GM08714 (cell line): ENCODE measurements around the gene POU3F3.

Experiments
- H3K4me3 ChIP-seq: fragments of 200-500 bp; sonication (Bioruptor generic); 2 replicates; pipeline ENCODE4 v1.5.1; 2014; ENCODE audit warnings: mild to moderate bottlenecking, low read length, inconsistent platforms
- ZNF274 ChIP-seq: IDR thresholded peaks from 2 replicates; pipeline ENCODE4 v1.6.1; 2012; ENCODE audit warnings: mild to moderate bottlenecking, low read depth, low read length

Gene POU3F3

GRCh38 chr2:104871649-104871971 lies 17.7 kb downstream of the POU3F3 start:
- no peak overlapping the region for H3K4me3 ChIP-seq
- TF ChIP-seq ZNF274: no peak

- no peak for TF ChIP-seq ZNF274
- H3K4me3 ChIP-seq: no peak overlapping the region
Measured at GRCh38 chr2:104871972-104872865, 18.3 kb downstream of the POU3F3 start.

- no peak for TF ChIP-seq ZNF274
- H3K4me3 ChIP-seq: peak overlapping the region; percentile 49; the same call in 1 of the 2 replicates
Measured at GRCh38 chr2:104872866-104873688, 19.2 kb downstream of the POU3F3 start.

- H3K4me3 ChIP-seq: no peak overlapping the region; the same call in 1 of the 2 replicates
- no peak for TF ChIP-seq ZNF274
Measured at GRCh38 chr2:104873689-104874054, 19.8 kb downstream of the POU3F3 start.

GRCh38 chr2:104874230-104874629 lies 20.3 kb downstream of the POU3F3 start:
- no peak for TF ChIP-seq ZNF274
- no peak overlapping the region for H3K4me3 ChIP-seq

DNA sequence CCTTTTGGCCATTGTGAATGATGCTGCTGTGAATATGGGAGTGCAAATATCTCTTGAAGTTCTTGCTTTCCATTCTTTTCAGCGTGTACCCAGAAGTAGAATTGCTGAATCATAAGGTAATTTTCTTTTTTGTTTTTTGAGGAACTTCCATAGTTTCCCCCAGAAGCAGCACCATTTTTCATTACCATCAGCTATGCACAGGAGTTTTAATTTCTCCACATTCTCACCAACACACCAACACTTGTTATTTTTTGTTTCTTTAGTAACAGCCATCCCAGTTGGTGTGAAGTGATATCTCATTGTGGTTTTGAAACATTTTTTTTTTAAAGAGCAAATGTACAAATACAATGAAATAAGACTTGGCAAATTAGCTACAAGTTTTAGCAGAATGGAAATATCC lies 21.3 kb downstream of the POU3F3 start:
- no peak for TF ChIP-seq ZNF274
- H3K4me3 ChIP-seq: no peak overlapping the region

DNA sequence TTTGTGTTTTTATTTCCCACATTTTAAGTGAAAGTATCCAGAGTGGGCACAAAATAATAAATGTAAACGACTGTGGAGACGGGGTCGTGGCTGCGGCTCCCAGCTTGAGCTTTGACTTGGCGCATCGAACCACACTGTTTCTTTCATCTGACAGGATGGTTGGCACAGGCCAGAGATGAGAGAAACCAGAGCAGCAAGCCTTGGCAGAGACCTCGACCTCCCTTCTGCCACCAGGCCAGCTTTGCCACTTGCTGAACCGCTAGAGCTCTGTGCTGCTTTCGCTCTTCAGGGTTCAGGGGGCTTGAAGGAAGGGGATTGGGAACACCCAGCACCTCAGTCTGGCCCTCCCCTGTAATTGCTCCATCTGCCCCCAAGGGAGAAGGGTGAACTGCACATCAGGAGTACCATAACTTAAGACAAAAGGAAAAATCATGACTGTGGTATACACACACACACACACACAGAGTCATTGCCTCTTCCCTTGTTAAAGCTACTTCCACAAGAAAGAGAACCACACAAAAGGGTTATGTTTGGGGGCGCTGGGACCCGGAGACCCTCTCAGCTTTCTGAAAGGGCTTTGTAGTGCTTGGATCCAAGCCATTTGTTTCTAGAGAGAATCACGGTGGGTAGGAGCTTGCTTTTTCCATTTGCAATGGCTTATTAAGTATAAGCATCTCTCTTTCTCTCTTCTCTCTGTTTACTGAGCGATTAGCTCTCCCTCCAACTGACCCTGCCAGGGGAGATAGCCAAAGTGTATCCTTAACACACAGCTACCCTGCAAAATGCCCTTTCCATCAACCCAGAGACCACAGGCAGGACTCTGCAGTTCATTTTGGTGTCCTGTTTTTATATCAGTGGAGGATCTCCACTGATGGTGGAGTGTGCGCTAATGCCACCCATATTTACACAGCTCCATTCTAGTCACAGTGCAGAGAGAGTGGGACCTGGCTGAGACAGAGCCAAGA lies 23.0 kb downstream of the POU3F3 start:
- H3K4me3 ChIP-seq: no peak overlapping the region
- no peak for TF ChIP-seq ZNF274

DNA sequence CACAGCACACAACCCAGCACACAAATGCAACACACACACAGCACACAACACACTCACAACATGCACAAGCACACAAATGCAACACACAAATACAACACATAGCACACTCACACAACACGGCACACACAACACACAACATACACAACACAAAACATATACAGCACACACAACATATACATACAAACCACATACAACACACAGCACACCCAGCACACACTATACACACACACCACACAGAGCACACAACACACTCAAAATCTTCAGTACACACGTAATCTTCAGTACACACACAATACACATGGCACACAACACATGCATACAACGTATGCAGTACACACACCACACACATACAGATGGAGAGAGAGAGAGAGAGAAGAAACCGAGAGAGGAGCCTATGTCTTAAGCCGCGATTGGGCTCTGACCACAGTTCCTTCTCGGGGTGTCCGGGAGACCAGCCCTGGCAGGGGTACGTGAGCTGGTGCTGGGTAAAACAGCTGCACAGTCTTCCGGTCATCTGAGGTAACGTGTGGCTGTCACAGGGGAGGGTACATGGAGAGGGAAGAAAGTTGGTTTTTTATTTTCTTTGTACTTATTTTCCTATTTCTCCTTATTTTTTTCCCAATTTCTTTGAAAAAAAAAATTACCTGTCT lies 25.1 kb downstream of the POU3F3 start:
- TF ChIP-seq ZNF274: no peak
- H3K4me3 ChIP-seq: no peak overlapping the region

GRCh38 chr2:104880076-104880475 lies 26.2 kb downstream of the POU3F3 start:
- no peak for TF ChIP-seq ZNF274

GRCh38 chr2:104883357-104883756 lies 29.4 kb downstream of the POU3F3 start:
- no peak overlapping the region for H3K4me3 ChIP-seq
- no peak for TF ChIP-seq ZNF274

More at GRCh38 chr2:104880076-104880475, 26.2 kb downstream of the POU3F3 start:
- H3K4me3 ChIP-seq: no peak overlapping the region

DNA sequence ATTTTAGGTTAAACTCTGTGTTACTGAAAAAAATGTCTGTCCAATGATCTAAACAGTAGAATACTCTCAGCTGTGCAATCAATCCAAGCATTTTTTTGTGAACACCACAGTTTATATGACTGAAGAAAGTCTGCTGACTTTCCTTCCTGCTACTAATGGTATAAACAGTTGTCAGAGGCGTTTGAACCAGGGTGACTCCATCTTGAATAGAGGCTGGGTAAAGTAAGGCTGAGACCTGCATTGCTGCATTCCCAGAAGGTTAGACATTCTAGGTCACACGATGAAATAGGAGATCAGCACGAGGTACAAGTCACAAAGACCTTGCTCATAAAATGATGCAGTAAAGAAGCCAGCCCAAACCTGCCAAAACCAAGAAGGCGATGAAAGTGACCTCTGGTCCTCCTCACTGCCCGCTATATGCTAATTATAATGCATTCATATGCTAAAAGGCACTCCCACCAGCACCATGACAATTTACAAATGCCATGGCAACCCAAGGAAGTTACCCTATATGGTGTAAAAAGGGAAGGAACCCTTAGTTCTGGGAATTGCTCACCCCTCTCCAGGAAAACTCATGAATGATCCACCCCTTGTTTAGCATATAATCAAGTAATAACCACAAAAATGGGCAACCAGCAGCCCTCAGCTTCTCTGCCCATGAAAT lies 31.3 kb downstream of the POU3F3 start:
- TF ChIP-seq ZNF274: no peak
- H3K4me3 ChIP-seq: no peak overlapping the region

GRCh38 chr2:104887676-104888075 lies 33.8 kb downstream of the POU3F3 start:
- TF ChIP-seq ZNF274: no peak
- no peak overlapping the region for H3K4me3 ChIP-seq
